Mammary epithelial cell (primary cell): ENCODE data around the gene TPD52L2.

Experiments used
- CTCF ChIP-seq, 2 donors: IDR thresholded peaks in 1 of 2; conservative IDR thresholded peaks in 1 of 2; 2 replicates each; pipeline ENCODE4 v1.5.1; 2011 to 2012; ENCODE audit warnings: inconsistent platforms in 2 of 2, low read length in 2 of 2, mild to moderate bottlenecking in 2 of 2, control low read depth in 1 of 2, low read depth in 1 of 2; ENCODE audit not compliant: insufficient read depth in 1 of 2; ENCODE audit errors: extremely low read depth in 1 of 2
- EZH2 ChIP-seq: IDR thresholded peaks from 2 replicates; pipeline ENCODE4 v1.6.1; 2012; ENCODE audit warnings: low read length, inconsistent platforms, borderline replicate concordance

- no peak for TF ChIP-seq CTCF (conservative IDR thresholded peaks at IDR 0.05 in 1 of 2, IDR thresholded peaks at IDR 0.05 in 1 of 2; ENCODE audit: extremely low read depth in 1 of 2, insufficient read depth in 1 of 2, low read depth in 1 of 2, low read length in 2 of 2)
- TF ChIP-seq EZH2, result no peak
Observed at GRCh38 chr20:63893999-63894357, 28.9 kb downstream of the TPD52L2 start.
